SW480 (cell line): ENCODE data around the gene UBE2S.
"Not testable (repeated sequence)": the region's sequence is repeated elsewhere in the genome, so short reads cannot be mapped to it uniquely, and the experiment has no call there.

Source experiments
- DNase-seq: peaks from one replicate; pipeline ENCODE4 v3.0.0-alpha.2; 2016; ENCODE audit warnings: low spot score

UBE2S gene

GRCh38 chr19:55407550-55407799 lies at the start of gene UBE2S:
Gene UBE2S, minus strand, starts transcription at chr19:55407788. Its CDS starts 199 bp downstream, at chr19:55407589.
- DNase-seq: not testable (repeated sequence)

GRCh38 chr19:55456347-55456746 lies 48.8 kb upstream of the UBE2S start:
- no peak for DNase-seq

GRCh38 chr19:55455576-55456235 lies 48.1 kb upstream of the UBE2S start:
- DNase-seq: no peak

GRCh38 chr19:55454787-55455243 lies 47.2 kb upstream of the UBE2S start:
- peak; percentile 56 for DNase-seq

GRCh38 chr19:55453511-55454260 lies 46.1 kb upstream of the UBE2S start:
- no peak for DNase-seq

GRCh38 chr19:55452749-55453346 lies 45.3 kb upstream of the UBE2S start:
- peak; percentile 75 for DNase-seq

- no peak for DNase-seq
Measured at GRCh38 chr19:55451965-55452748, 44.6 kb upstream of the UBE2S start.

- no peak for DNase-seq
Measured at GRCh38 chr19:55451163-55451964, 43.8 kb upstream of the UBE2S start.

GRCh38 chr19:55449469-55449868 lies 41.9 kb upstream of the UBE2S start:
- no peak for DNase-seq

GRCh38 chr19:55448175-55448490 lies 40.5 kb upstream of the UBE2S start:
- DNase-seq: not testable (repeated sequence)

GRCh38 chr19:55447421-55448174 lies 40.0 kb upstream of the UBE2S start:
- DNase-seq: peak; percentile 86

- no peak for DNase-seq
Measured at GRCh38 chr19:55446060-55446459, 38.5 kb upstream of the UBE2S start.

GRCh38 chr19:55444646-55445045 lies 37.1 kb upstream of the UBE2S start:
- no peak for DNase-seq

- no peak for DNase-seq
Measured at GRCh38 chr19:55443824-55444480, 36.4 kb upstream of the UBE2S start.

GRCh38 chr19:55443045-55443823 lies 35.6 kb upstream of the UBE2S start, which contains the start of gene SHISA7:
Gene SHISA7, minus strand, starts transcription at chr19:55443300. Its CDS starts 437 bp downstream, at chr19:55442863.
- DNase-seq: peak; percentile 63

GRCh38 chr19:55442372-55442961 lies 34.9 kb upstream of the UBE2S start:
- peak; percentile 75 for DNase-seq

GRCh38 chr19:55441692-55442321 lies 34.2 kb upstream of the UBE2S start:
- peak; percentile 37 for DNase-seq

- DNase-seq: no peak
Measured at GRCh38 chr19:55441319-55441691, 33.7 kb upstream of the UBE2S start.
